Smooth muscle cell (in vitro differentiated cells): ENCODE results near the gene XKR7. TPM values are rescaled to one million over a fixed set of nuclear protein-coding genes. Genes with fewer than 3 reads are reported as not detected.

Experiments
- DNase-seq: peaks from one replicate; lab custom pipeline; 2025; ENCODE audit not compliant: unreplicated experiment; lab: John Stamatoyannopoulos, UW
- H2AFZ ChIP-seq: fragments of 200-600 bp; sonication (generic); 2 replicates; pipeline ENCODE4 v1.6.0; 2016; ENCODE audit warnings: antibody characterized with exemption, low read depth, mild to moderate bottlenecking
- H3F3A ChIP-seq: fragments of 200-600 bp; sonication (generic); 2 replicates; pipeline ENCODE4 v1.6.0; 2017; ENCODE audit warnings: antibody characterized with exemption, low read depth
- H3K27ac ChIP-seq: fragments of 200-600 bp; sonication (generic); 2 replicates; pipeline ENCODE4 v1.5.1; 2016; ENCODE audit warnings: low read depth, mild to moderate bottlenecking
- H3K27me3 ChIP-seq: fragments of 200-600 bp; sonication (generic); 2 replicates; pipeline ENCODE4 v1.6.1; 2016; ENCODE audit warnings: low read depth, mild to moderate bottlenecking
- H3K36me3 ChIP-seq: fragments of 200-600 bp; sonication (generic); 2 replicates; pipeline ENCODE4 v1.5.1; 2016; ENCODE audit warnings: low read depth
- H3K4me1 ChIP-seq: fragments of 200-600 bp; sonication (generic); 2 replicates; pipeline ENCODE4 v1.5.1; 2016; ENCODE audit warnings: low read depth
- H3K4me2 ChIP-seq: fragments of 200-600 bp; sonication (generic); 2 replicates; pipeline ENCODE4 v1.6.0; 2016; ENCODE audit warnings: mild to moderate bottlenecking
- H3K4me3 ChIP-seq: fragments of 200-600 bp; sonication (generic); 2 replicates; pipeline ENCODE4 v1.5.1; 2016; ENCODE audit warnings: mild to moderate bottlenecking
- H3K79me2 ChIP-seq: fragments of 200-600 bp; sonication (generic); 2 replicates; pipeline ENCODE4 v1.6.0; 2016; ENCODE audit warnings: low read depth, mild to moderate bottlenecking
- H3K9ac ChIP-seq: fragments of 200-600 bp; sonication (generic); 2 replicates; pipeline ENCODE4 v1.6.0; 2016; ENCODE audit warnings: low read depth
- H3K9me3 ChIP-seq: fragments of 200-600 bp; sonication (generic); replicated peaks from 2 replicates; pipeline ENCODE4 v1.5.1; 2016; ENCODE audit warnings: low read depth
- H4K20me1 ChIP-seq: fragments of 200-600 bp; sonication (generic); 2 replicates; pipeline ENCODE4 v1.6.0; 2016; ENCODE audit warnings: low read depth
- WGBS: methylation state at CpG from one replicate; pipeline ENCODE4 v1.1.7; 2016; ENCODE audit warnings: low lambda C conversion rate; 5-methylcytosine and 5-hydroxymethylcytosine counted together
- polyA plus RNA-seq: library from polyadenylated mRNA; unstranded; fragments of >200 nt; fragmentation: Nextera tagmentation; extraction: Ambion mirVana; gene quantifications from 2 replicates; pipeline ENCODE4 v1.2.1, GENCODE V29; 2016
- total RNA-seq: library from RNA; depleted of rRNA; stranded (reverse); fragments of >200 nt; gene quantifications from 2 replicates; pipeline ENCODE4 v1.2.3, GENCODE V29; 2014
- TF ChIP-seq, protein P1 (sequence below): fragments of 200-600 bp; sonication (generic); IDR thresholded peaks from 2 replicates; pipeline ENCODE4 v1.5.1; 2017; ENCODE audit warnings: borderline replicate concordance, mild to moderate bottlenecking, antibody characterized with exemption; ENCODE audit not compliant: insufficient read depth, poor library complexity, severe bottlenecking

XKR7 gene
- total and polyA plus RNA-seq, 2 experiments from 2014 or later: not detected

DNA sequence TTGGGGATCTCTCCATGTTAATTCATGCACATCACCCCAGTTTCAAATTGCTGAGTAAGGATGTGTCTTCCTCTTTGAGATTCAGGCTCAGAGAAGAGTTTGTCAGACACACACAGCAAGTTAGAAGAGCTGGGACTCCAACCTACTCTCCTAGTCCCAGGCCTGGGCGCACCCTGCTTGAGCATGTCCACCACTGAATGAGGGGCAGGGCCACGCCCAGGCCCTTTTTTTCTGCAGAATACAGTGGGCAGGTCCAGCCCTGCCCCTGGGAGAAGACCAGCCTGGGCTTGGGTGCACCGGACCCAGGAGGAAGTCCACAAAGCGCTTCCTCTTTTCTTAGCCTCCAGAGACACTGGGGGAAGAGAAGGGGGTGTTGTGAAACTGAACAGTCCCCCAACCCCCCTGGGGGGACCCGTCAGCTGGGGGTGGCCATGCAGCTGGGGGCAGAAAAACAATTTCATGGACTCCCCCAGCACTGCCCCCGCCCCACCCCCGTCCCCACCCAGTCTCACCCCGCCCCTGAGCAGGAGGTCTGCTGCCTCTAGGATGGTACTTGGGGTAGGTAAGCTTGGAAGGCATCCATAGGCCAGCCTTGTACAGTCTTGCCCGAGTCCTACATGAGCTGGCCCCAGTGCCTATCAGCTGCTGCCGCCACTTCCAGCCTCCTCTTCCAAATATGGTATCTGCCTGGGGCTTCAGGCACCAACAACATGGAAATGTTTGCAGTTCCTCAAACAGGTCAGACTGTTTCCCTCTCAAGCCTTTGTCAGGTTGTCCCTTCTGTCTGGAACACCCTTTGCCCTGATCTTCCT lies 72.4 kb downstream of the XKR7 start:
- no peak overlapping the region for H2AFZ ChIP-seq
- TF ChIP-seq, protein P1, sequence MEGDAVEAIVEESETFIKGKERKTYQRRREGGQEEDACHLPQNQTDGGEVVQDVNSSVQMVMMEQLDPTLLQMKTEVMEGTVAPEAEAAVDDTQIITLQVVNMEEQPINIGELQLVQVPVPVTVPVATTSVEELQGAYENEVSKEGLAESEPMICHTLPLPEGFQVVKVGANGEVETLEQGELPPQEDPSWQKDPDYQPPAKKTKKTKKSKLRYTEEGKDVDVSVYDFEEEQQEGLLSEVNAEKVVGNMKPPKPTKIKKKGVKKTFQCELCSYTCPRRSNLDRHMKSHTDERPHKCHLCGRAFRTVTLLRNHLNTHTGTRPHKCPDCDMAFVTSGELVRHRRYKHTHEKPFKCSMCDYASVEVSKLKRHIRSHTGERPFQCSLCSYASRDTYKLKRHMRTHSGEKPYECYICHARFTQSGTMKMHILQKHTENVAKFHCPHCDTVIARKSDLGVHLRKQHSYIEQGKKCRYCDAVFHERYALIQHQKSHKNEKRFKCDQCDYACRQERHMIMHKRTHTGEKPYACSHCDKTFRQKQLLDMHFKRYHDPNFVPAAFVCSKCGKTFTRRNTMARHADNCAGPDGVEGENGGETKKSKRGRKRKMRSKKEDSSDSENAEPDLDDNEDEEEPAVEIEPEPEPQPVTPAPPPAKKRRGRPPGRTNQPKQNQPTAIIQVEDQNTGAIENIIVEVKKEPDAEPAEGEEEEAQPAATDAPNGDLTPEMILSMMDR: no peak
- no peaks in the 10 kb centered on the region for H3K9me3 ChIP-seq
- H4K20me1 ChIP-seq: no peaks in the 10 kb centered on the region
- WGBS: 72% methylated on average over 10 of the region's 10 CpGs
- no peak overlapping the region for H3K27ac ChIP-seq
- no peak overlapping the region for H3K9ac ChIP-seq
- no peak for DNase-seq
- no peaks in the 10 kb centered on the region for H3K79me2 ChIP-seq
- no peaks in the 10 kb centered on the region for H3F3A ChIP-seq
- H3K27me3 ChIP-seq: peaks cover 37% of the 10 kb centered on the region
- H3K4me2 ChIP-seq: no peak overlapping the region
- no peaks in the 10 kb centered on the region for H3K4me1 ChIP-seq
- no peaks in the 10 kb centered on the region for H3K36me3 ChIP-seq
- no peak overlapping the region for H3K4me3 ChIP-seq

DNA sequence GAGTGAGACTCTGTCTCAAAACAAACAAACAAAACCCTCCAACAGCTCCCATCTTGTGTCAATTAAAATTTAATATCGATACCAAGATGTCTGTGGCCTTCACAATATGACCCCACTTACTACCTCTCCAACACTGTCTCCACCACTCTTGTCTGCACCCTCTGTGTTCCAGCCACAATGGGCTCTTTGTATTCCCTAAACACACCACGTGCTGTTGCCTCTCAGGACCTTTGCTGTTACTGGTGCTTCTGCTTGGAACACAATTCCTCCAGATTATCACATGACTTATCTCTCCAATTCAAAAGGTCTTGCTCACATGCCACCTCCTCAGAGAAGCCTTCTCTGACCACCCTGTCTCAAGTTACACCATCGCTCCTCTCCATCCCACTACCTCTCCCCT lies 78.0 kb downstream of the XKR7 start:
- Histone ChIP-seq H3F3A (no peaks in the 10 kb centered on the region), H3K4me3 (no peak overlapping the region), H3K9ac (no peak overlapping the region), H3K9me3 (no peaks in the 10 kb centered on the region), H3K4me2 (no peak overlapping the region), H4K20me1 (no peaks in the 10 kb centered on the region), H3K4me1 (no peaks in the 10 kb centered on the region), H3K79me2 (no peaks in the 10 kb centered on the region), H2AFZ (no peak overlapping the region), H3K27me3 (peaks cover 62% of the 10 kb centered on the region), H3K27ac (no peak overlapping the region), H3K36me3 (no peaks in the 10 kb centered on the region)
- TF ChIP-seq, protein P1: no peak
- 77% methylated on average over 3 of the region's 3 CpGs for WGBS
- DNase-seq: no peak

DNA sequence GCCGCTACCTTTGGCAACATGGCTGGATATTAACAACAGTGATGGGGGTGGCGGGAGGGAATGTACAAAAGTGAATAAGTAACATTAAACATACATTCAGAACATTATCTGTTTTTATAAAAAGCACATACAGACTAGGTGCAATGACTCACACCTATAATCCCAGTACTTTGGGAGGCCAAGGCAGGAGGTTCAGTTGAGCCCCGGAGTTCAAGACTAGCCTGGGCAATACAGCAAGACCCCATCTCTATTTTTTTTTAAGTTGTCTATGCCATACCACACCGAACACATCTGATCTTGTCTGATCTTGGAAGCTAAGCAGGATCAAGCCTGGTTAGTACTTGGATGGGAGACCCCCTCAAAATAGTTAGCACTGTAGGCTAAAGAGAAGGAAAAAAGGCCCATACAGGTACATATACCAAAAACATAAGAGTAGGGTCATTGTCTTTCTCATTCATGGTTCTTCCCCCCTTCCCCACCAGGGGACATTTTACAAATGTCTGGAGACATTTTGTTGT lies 82.4 kb downstream of the XKR7 start:
- Histone ChIP-seq H3K4me3 (no peak overlapping the region), H3K4me2 (no peak overlapping the region), H3K9me3 (no peaks in the 10 kb centered on the region), H3K36me3 (no peaks in the 10 kb centered on the region), H2AFZ (no peak overlapping the region), H3K4me1 (peaks cover 4% of the 10 kb centered on the region), H3K27ac (no peak overlapping the region), H3F3A (no peaks in the 10 kb centered on the region), H3K79me2 (no peaks in the 10 kb centered on the region), H4K20me1 (no peaks in the 10 kb centered on the region), H3K9ac (no peak overlapping the region), H3K27me3 (peaks cover 71% of the 10 kb centered on the region)
- TF ChIP-seq, protein P1: no peak
- DNase-seq: no peak
- WGBS: 88% methylated on average over 4 of the region's 4 CpGs
